GM12874 (cell line): ENCODE data around the gene KCTD1.

Source experiments
- TF ChIP-seq, protein P1 (sequence below): IDR thresholded peaks from 2 replicates; pipeline ENCODE4 v1.5.1; 2011; ENCODE audit warnings: low read depth, mild to moderate bottlenecking, control low read depth, low read length, moderate library complexity; ENCODE audit not compliant: insufficient read depth

The KCTD1 gene

GRCh38 chr18:26556573-26556972, 8.2 kb upstream of the KCTD1 start:
- TF ChIP-seq, protein P1, sequence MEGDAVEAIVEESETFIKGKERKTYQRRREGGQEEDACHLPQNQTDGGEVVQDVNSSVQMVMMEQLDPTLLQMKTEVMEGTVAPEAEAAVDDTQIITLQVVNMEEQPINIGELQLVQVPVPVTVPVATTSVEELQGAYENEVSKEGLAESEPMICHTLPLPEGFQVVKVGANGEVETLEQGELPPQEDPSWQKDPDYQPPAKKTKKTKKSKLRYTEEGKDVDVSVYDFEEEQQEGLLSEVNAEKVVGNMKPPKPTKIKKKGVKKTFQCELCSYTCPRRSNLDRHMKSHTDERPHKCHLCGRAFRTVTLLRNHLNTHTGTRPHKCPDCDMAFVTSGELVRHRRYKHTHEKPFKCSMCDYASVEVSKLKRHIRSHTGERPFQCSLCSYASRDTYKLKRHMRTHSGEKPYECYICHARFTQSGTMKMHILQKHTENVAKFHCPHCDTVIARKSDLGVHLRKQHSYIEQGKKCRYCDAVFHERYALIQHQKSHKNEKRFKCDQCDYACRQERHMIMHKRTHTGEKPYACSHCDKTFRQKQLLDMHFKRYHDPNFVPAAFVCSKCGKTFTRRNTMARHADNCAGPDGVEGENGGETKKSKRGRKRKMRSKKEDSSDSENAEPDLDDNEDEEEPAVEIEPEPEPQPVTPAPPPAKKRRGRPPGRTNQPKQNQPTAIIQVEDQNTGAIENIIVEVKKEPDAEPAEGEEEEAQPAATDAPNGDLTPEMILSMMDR, result no peak

DNA sequence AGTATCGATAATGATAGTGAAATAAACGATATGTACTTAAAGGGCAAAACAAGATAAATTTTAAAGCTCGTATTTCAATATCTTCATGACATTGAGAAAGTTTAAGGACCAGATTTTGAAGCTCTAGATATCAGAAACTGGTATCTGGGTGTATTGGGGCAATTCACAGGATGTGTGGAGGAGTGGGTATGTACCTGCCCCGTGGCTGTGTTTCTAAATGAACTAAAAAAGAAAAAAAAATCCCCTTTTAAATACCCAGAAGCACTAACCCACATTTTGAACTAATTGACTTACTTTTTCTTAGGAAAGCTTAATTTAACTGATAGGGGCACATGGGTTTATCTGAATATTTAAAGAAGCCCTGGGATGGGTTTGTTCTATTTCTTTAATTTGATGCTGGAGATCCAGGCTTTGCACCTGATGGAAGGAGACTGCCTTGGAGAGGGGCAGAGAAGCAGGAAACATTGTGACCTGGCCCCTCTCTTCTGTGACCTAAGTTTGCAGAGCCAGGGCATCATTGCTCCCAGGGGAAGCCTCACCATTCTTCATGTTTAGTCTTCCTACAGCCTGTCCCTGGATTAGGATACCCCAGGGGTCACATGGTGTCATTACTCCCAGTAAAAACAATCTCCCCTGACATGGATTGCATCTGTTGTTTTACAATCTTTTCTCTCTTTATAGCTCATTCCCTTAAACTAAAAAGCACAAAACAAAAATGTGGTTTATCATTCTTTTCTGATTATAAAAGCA, 7.6 kb upstream of the KCTD1 start:
- TF ChIP-seq, protein P1, result no peak

- TF ChIP-seq, protein P1, result no peak
These were observed 5.6 kb upstream of the KCTD1 start for GRCh38 chr18:26553943-26554342.

GRCh38 chr18:26551695-26552081, 3.3 kb upstream of the KCTD1 start:
- TF ChIP-seq, protein P1, result no peak

DNA sequence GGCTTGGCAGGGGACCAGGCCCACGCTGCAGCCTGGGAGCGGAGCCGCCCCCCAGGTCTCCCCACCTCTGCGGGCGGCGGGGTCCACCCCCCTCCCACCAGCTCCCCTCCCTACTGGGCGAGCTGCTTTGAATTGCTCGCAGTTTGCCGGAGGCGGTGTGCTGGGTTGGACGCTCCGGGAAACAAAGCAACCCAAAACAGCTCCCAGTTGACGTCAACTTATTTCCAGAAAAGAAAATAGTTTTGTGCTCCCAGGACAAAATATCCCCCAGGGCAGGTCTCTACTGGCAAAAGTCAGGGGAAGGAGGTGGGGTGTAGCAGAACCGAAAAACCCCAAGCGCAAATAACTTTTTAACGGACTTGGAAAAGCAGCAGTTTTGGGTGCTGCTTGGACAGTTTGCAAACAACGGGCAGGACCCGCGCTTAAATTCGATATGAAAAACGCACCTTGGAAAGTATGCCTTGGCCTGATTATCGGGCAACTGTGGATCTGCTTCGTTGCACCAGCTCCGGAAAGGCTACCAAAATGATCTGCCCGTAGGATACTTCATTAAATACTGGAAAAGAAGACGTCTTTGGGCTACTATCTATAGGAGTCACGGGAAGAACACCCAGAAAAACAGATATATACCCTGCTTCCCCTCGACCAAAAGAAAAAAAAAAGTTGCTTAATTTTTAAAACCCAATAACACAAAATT, 2.8 kb upstream of the KCTD1 start:
- TF ChIP-seq, protein P1, result no peak

DNA sequence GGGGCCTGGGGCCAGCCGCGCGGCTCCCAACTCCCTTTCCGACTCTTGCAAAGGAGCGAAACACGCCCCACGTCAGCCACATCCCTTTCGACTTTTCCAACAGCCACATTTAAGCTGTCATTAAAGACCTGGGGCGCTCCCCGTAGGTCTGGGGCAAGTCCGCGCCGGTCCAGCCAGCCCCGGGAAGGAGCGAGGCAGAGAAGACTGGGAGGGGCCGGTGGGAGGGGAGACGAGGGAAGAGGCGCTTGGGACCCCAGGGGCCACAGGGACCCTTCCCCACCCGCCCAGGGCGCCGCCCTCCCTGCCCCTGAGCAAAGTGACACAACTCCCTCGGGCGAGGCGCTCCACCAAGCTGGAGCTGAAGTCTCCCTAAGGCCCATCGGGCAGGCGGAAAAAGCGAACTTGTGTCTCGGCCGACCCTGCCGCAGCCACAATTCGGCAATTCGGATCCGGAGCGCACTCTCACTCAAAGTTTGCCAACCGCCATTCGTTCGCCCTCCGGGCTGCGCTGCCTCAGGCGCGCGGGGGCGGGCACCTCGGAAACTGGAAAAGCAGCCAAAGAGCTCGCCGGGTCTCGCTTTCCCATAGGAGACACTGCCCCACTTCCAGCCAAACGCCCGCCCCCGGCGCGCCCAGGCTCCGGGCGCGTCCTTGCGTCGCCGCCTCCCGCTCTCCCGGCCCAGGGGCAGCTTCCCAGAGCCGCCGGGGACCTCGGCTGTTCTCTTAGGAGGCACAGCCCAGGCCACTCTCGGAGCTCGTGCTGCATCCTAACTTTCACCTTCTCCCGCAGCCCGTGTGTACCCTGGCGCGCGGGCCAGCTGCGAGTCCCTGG, 1.1 kb upstream of the KCTD1 start:
- TF ChIP-seq, protein P1, result no peak
